HG03354 (cell line): ENCODE measurements around the gene B4GALT6.

Experiments used
- ATAC-seq: cut with Tn5 transposase; IDR thresholded peaks from one replicate; pipeline ENCODE4 v1.9.1; 2021; ENCODE audit warnings: mild to moderate bottlenecking; ENCODE audit not compliant: unreplicated experiment, poor library complexity, severe bottlenecking

B4GALT6 gene

DNA sequence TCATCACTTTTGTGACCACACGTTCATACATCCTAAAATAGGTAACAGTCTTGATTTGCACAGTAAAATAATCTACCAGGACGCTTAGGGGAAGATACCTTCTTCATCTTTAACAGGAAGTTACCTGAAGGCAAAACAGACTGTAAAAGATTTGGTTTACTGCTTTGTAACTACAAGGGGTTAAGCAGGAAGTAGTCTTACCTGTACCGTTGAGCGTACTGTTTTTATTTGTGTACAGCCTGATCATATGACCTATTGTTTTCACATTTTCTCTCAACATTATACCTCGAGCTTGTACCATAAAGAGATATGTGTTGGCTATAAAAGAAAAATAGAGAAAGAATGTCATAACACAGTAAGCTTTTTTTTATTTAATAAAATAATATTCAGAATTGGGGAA lies 18.3 kb downstream of the B4GALT6 start:
- ATAC-seq: no peak

DNA sequence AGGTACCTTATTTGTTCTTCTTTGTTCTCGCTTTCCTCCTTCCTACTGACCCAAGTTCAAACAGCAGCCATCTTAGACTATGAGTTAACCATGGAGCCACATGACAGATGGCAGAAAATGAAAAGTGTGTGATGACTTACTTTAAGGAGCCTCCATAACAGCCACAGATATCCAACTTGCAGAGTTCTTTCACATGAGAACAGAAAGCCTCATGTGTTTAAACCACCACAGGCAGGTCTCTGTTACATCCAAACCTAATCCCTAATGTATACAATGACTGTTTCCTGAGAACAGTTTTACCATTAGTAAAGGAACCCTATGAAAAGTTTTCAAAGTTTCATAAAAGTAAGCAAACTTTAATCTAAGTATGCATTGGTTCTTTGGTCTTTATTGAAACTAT lies 20.3 kb downstream of the B4GALT6 start:
- no peak for ATAC-seq

DNA sequence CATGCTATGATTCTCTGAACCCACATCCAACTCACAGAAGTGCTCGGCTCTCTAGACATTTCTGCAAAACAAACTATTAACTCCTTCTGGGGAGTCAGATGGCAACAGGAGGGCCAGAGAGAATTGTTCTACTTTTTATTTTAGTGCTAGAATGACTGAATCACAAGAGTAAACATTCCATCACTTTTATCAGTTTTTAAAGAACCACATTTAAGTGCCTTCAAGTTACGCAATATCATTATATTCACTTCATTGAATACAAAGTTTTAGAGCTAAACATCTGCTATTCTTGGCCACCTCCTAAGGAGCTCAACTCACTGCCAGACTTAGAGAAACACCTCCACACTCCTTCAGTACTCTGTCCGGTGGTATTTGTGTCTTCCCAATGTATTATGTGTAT lies 22.4 kb downstream of the B4GALT6 start:
- no peak for ATAC-seq

DNA sequence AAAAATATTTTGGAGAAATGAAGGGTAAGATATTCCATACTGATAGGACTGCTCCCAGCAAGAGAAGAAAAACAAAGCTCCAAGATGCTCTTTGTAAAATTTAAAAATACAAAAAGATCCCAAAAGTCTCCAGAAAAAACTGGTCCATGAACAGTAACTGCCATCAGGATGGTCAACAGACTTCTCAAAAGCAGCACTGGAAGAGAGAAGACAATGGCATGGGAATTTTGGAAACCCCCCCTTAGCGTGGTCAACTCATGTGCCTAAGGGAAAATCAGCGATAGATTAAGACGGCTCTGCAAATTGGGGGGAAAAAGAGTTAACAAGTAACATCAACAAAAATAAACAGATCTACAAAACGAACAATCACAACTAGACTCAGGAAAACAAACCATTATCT lies 23.6 kb downstream of the B4GALT6 start:
- ATAC-seq: no peak

DNA sequence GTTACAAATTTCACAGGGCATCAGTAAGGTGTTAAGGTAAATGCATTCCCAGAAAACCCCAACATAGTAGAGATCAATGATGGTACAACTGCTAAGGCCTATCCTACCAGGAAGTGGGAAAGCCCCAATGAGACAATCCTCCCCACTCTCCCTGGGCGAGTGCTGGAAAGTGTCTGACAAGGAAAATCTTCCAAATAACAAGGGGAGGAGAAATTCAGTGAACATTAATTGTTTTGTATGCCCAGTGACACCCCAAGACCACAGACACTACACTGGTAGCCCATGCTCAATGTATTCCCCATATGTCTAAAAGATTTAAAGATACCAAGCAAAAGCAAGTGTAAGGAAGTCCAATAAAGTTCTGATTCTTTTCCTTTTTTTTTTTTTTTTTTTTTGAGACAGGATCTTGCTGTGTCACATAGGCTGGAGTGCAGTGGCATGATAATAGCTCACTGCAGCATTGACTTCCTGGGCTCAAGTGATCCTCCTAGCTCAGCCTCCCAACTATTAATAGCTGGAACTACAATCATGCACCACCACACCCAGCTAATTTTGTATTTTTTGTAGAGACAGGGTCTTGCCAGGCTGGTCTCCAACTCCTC lies 24.7 kb downstream of the B4GALT6 start:
- no peak for ATAC-seq

DNA sequence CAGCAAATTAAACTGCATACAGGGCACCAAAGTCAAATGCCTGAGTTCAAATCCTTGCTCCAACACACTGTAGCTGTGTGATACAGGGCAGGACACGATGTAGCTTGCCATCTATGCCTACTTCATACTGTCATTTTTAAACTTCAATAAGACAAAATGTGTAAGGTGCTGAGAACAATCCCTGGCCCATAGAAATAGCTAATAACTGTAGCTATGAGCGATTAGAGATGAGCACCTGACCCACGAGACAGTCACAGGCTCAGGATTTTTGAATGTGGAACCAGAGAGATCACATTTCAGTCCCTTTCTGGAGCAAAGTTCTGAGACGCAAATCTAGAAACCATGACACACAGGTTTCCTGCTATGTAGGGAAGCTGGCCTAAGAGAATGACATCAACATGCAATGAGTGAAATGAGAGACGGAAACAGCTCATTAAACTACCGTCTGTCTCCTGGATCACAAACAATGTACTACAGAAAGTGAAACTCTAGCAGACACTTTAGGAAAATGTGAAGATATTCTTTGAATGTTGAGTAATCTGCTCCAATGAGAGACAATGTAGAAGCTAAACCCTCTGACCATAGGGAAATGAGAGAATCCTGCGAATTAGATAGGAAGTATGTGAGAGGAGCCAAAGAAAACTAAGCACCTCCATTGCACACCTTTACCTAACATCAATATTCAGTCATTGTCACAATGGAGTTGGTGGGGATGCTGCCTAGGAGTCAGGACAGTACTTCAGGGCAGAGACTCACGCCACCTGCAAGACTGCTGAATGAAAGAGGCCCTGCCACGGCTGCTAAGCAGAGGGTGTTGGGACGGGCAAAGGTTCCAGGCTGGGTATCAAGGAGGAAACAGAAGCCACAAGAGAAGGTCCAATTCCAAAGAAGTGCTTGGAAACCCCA lies 25.5 kb downstream of the B4GALT6 start:
- ATAC-seq: peak; percentile 82

GRCh38 chr18:31657823-31658669 lies 26.3 kb downstream of the B4GALT6 start:
- ATAC-seq: peak; percentile 77

DNA sequence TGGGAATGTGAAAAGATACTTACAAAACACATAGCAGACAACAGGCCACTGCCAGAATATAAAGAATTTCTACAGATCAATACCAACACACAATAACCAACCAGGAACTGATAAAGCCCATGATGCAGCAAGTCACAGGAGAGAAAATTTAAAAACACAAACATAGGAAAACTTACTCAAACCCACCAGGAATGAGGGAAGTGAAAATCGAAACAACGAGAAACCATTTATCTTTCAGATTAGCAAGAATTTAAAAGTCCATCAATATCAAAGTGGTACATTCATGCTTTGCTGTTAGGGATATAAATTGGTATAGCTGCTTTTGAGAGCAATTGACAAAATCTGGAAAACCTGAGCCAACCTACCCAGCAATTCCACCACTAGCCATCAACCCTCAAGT lies 27.6 kb downstream of the B4GALT6 start:
- ATAC-seq: no peak

DNA sequence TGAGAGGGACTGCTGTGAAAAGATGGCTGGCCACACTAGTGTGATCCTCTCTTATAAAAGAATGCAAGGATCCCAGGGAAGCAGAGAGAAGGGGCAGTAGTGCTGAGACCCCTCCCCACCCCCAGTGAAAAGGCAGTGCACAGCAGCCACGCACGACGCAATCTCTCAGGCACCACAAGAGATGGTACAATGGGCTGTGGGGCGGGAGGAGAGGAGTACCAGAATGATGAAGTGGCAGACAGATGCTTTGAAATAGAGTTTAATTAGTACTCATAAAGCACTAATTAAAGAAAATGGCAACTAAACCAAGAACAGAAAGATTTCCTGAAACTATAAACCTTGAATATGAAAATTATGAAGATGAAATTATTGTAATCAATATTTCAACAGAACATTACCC lies 29.0 kb downstream of the B4GALT6 start:
- no peak for ATAC-seq

- no peak for ATAC-seq
Observed at GRCh38 chr18:31652877-31653276, 31.5 kb downstream of the B4GALT6 start.

DNA sequence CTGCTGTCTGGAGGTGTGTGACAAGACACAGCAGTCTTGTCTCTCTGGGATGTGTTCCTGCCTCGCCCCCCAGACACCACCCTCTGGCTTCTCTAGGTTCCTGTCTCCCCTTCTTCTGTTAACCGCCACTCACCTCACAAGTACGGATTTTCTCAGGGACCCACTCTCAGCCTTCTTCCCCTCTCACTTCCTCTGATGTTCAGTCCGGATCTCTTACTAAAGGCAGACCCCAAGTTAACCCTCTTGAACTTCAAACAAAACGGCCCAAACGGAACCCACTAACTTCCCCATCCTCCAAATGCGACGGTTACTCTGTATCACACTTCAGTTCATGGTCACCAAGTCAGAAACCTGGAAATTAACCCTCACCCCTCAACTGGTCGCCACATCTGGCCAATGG lies 32.0 kb downstream of the B4GALT6 start:
- ATAC-seq: no peak

GRCh38 chr18:31651369-31651768 lies 33.0 kb downstream of the B4GALT6 start:
- ATAC-seq: no peak

DNA sequence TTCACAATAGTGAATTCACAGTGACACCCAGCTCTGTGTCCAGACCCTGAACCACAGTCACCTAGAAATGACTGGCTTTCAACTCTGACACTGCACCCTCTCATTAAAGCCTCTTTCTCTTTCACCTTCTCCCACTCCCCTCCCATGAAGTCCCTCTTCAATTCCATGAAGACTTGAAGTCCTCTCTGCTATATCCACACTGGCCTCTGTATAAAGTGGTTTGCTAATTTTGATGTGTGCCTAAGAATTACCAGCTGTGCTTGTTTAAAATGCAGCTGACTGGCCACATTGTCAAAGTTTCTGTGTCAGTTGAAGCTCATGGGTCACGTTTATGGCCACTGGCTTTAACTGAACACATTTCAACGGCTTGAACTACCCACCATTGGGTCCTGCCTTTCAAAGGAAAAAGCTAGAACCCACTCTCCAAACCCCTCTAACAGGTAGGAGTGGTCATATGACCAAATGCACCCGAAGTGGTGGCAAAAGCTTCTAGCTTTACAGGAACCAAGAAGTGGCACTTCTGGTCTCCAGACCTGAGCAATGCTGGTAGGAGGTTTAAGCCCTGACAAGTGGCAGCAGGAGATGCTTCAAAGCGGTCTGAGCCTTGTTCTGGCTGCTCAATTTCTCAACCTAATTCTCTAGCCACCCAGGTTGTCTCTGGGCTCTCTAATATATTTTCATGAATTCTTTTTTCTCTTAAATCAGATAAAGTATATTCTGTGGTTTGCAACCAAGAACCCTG lies 34.2 kb downstream of the B4GALT6 start:
- peak; percentile 52 for ATAC-seq

GRCh38 chr18:31649449-31649848 lies 34.9 kb downstream of the B4GALT6 start:
- no peak for ATAC-seq

DNA sequence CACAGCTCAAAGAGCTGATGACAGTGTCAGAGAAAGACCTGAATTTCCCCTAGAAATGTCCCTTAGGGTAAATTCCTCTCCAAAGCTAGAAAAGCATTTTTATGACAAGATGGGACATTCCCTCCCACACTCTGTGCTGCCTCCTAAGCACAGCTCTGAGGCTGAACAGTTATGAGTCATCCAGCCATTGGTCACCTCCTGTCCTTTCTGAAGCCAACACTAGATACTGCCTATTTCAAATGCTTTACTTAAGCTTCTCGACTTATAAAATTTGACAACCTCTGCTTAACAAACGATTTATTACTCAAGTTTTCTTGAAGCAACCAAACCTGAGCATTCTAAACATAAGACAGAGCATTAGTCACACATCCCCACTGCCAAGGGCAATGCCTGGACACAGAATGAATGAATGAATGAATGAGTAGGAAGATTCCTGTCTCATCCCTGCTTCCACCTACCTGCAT lies 35.4 kb downstream of the B4GALT6 start:
- peak; percentile 56 for ATAC-seq

DNA sequence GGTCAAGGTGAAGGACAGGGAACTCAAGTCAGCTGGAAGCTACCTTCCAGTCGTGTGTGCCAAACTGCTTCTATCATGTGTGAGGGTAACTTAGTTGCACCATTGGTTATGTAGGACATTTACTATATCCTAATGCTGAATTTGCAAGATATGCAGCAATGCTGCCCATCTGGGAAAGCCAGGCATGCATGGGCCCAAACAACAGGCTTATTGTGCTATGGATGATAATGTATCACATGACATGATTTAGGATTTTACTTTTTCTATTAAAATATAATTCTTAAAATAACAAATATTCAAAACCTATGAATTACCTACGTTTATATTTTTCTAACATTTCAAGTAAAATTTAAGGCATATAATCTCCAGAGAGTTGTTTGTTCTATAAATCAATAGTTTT lies 35.9 kb downstream of the B4GALT6 start:
- ATAC-seq: no peak

DNA sequence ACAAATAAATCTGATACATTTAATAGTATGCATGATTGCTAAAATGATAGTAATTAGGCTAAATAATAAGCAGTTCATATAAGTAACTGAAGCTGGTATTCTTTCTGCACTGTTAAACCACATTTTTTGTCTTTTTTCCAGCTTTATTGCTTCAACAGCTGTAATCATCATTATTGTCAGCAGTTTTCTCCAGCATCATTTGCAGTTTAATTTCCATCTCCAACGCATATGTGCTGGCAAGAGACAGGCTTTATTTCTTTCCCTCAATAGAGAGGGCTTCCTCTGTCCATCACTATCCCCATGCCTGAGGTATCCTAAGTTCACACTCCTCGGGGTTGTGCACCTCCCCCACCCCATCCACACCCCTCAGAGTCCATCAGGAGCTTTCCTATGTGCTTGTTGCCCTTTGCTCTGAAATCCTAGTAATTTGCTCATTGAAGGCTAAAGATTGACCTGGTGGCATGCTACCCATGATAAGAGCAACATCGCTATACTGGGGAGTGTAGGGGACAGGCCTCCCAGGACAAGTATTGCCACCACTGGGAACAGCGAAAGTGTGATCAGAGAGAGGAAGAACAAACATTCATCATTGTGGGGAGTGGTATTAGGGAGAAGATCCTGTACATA lies 37.1 kb downstream of the B4GALT6 start:
- ATAC-seq: no peak

DNA sequence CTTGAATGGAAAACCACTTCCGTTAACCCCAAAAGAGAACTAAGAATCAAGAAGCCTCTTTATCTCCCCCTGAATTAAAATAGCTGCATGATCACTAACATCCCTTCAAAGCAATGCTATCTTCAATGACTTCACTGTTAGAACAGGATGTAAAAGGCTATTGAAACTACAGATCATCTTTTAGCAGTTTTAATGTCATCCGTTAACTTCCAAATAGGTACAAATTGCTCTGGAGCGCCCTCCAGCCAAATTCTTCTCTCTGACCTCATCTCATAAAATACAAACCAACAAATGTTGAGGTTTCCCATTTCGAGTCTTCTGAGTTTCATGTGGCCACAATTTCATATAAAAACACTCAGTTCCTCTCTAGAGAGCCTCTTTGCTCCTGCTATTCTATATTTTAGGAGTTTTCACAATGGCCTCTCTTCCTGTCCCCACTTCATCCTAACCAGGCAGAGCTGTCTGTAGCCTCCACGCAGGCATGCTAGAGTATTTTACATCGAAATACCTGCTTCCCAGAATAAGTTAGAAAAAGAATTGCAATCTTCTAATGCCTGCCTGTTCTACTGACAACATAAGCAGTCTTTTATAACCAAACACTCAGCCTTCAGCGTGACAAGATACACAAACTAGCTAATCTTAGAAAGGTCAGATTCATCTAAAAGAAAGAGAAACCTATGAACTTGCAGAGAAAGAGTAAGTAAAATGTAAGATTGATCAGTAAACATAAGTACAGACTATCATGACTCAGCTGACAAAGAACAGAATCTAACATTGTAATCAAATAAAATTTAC lies 37.9 kb downstream of the B4GALT6 start:
- ATAC-seq: peak; percentile 42

DNA sequence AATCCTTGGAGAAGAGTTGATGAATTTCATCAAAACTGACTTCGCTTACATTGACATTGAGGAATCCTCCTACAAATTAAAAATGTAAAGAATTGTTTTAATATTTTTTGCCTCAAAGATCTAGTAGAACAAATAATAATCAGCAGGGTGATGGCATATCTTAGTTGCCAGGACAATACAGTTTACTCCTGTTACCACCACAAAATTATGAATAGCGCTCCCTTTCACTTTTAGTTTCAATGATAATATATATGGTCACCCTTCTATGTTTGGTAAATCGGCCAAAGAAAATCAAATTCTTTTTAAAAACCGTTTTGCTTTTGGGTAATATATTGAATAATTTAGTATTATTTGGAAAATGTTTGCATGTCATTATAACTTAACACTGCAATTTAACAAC lies 39.0 kb downstream of the B4GALT6 start:
- no peak for ATAC-seq
